ENCODE results near the gene ZDHHC3.

Gene ZDHHC3

GRCh38 chr3:44902628-44903027 lies 73.3 kb downstream of the ZDHHC3 start:
- no peak for DNase-seq
- Histone ChIP-seq H3K4me1 (no peaks in the 10 kb centered on the region), H3K9me3 (no peaks in the 10 kb centered on the region), H3K4me3 (ENCODE audit: low read depth, low read length) (no peak overlapping the region), H3K27me3 (no peaks in the 10 kb centered on the region), H3K36me3 (no peaks in the 10 kb centered on the region)
- no peak for TF ChIP-seq CTCF (IDR thresholded peaks at IDR 0.05; ENCODE audit: low read depth, low read length)

GRCh38 chr3:44899683-44900367 lies 76.1 kb downstream of the ZDHHC3 start:
- no peaks in the 10 kb centered on the region for H3K36me3 ChIP-seq
- TF ChIP-seq CTCF (IDR thresholded peaks at IDR 0.05; ENCODE audit: low read depth, low read length), result no peak
- H3K27me3 ChIP-seq, result no peaks in the 10 kb centered on the region
- H3K4me1 ChIP-seq, result no peaks in the 10 kb centered on the region
- no peaks in the 10 kb centered on the region for H3K9me3 ChIP-seq
- H3K4me3 ChIP-seq (ENCODE audit: low read depth, low read length), result no peak overlapping the region
- no peak for DNase-seq

DNA sequence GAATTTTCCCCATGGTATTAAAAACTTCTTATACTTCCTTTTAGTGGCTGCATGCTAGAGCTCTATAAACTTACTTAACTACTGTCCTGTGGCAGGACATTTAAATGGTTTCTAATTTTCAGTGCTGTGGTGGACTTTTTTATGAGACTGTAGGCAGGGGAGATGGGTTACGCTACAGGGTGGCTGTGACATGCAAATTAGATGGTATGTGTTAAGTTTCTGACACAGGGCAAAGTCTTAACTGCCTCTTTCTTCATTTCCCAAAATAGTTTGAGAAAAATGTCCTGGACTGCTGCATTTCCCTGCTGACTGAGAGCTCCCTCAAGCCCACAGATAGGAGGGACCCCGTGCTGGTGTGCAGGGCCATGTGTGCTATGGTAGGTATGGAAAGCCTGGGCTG lies 79.5 kb downstream of the ZDHHC3 start:
- Histone ChIP-seq H3K4me1 (no peaks in the 10 kb centered on the region), H3K27me3 (no peaks in the 10 kb centered on the region), H3K4me3 (ENCODE audit: low read depth, low read length) (no peak overlapping the region), H3K9me3 (no peaks in the 10 kb centered on the region), H3K36me3 (no peaks in the 10 kb centered on the region)
- no peak for DNase-seq
- no peak for TF ChIP-seq CTCF (IDR thresholded peaks at IDR 0.05; ENCODE audit: low read depth, low read length)

DNA sequence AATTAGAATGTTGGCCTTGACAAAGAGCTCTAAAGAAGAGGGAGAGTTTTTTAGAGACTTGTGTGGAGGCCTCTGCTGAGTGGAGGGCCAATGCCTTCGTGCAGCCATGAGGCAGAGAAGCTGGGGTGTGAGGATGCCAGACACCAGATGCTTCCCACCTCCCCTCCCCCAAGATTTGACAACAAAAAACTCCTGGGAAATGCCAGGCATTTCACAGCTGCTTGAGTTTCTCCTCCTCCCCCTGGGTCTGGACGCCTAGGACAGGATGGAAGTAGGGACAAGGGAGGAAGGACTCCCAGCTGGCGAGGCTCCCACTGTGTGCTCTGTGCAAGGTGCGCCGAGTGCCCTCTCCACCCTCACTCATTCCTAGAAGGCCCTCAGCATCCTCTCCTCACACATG lies 81.5 kb downstream of the ZDHHC3 start:
- H3K4me3 ChIP-seq (ENCODE audit: low read depth, low read length), result no peak overlapping the region
- no peaks in the 10 kb centered on the region for H3K4me1 ChIP-seq
- H3K9me3 ChIP-seq, result no peaks in the 10 kb centered on the region
- H3K36me3 ChIP-seq, result no peaks in the 10 kb centered on the region
- no peaks in the 10 kb centered on the region for H3K27me3 ChIP-seq
- DNase-seq, result no peak
- no peak for TF ChIP-seq CTCF (IDR thresholded peaks at IDR 0.05; ENCODE audit: low read depth, low read length)

- Histone ChIP-seq H3K36me3 (no peaks in the 10 kb centered on the region), H3K4me1 (no peaks in the 10 kb centered on the region), H3K9me3 (no peaks in the 10 kb centered on the region), H3K4me3 (ENCODE audit: low read depth, low read length) (no peak overlapping the region), H3K27me3 (no peaks in the 10 kb centered on the region)
- no peak for DNase-seq
- no peak for TF ChIP-seq CTCF (IDR thresholded peaks at IDR 0.05; ENCODE audit: low read depth, low read length)
These were observed 82.9 kb downstream of the ZDHHC3 start for GRCh38 chr3:44893097-44893496.

DNA sequence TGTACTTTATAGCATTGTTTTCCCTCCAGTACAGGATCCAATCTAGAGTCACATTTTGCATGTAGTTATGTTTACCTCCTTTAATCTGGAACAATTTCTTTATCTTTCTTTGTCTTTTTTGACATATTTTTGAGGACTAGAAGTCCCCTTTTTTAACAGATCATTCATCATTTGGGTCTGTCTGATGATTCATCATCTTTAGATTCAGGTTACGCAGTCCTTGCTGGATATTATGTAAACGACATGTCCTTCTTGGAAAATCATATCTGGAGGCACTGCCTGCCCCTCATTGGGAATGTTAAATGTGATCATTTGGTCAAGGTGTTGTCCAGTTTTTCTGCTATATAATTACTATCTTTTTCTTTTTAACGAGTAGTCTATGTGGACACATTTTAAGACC lies 83.3 kb downstream of the ZDHHC3 start:
- H3K27me3 ChIP-seq, result no peaks in the 10 kb centered on the region
- DNase-seq, result no peak
- H3K4me1 ChIP-seq, result no peaks in the 10 kb centered on the region
- no peaks in the 10 kb centered on the region for H3K9me3 ChIP-seq
- no peaks in the 10 kb centered on the region for H3K36me3 ChIP-seq
- no peak overlapping the region for H3K4me3 ChIP-seq (ENCODE audit: low read depth, low read length)
- no peak for TF ChIP-seq CTCF (IDR thresholded peaks at IDR 0.05; ENCODE audit: low read depth, low read length)
